GM18505 (cell line): Measurements from ENCODE around the gene PEX5L.
"Not testable (repeated sequence)": the region's sequence is repeated elsewhere in the genome, so short reads cannot be mapped to it uniquely, and the experiment has no call there.

Source experiments
- ATAC-seq: cut with Tn5 transposase; IDR thresholded peaks from one replicate; pipeline ENCODE4 v1.9.1; 2021; ENCODE audit not compliant: unreplicated experiment
- POLR2A ChIP-seq: IDR thresholded peaks from 4 replicates; pipeline ENCODE4 v1.6.1; 2011; ENCODE audit warnings: borderline replicate concordance; ENCODE audit not compliant: insufficient read depth, insufficient read length; ENCODE audit errors: extremely low read depth

PEX5L gene

DNA sequence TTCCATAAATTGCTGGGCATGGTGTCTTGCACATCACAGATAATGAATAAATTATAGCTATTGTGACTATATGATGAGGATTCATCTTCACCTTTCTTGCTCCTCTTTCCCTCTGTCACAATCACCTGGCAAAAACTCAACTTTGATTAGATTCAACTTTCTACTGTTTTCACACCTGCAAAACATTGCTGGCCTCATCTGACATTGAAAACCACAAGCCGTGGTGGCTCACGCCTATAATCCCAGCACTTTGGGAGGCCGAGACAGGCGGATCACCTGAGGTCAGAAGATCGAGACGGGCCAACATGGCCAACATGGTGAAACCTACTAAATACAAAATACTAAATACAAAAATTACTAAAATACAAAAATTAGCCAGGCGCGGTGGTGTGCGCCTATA is 12.7 kb upstream of the PEX5L start:
- ATAC-seq: no peak
- TF ChIP-seq POLR2A: no peak

DNA sequence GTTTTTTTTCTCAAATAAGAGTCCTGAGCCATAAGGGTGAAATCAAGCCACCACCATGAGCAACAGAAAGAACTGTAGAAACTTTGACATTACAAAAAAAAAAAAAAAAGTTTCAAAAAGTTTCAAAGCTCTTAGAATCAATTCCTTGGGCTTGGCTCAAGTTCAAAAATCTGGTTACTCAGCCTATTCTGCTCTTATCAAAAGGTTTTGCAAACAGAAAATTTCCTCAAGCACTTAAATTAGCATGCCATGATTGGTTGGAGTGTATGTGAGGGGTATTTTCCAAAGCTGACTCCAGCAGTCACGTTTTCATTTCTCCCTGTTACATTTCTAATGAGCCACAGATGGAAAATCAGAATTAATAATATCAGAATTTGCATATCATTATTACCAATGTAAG is 12.1 kb upstream of the PEX5L start:
- ATAC-seq: no peak
- no peak for TF ChIP-seq POLR2A

DNA sequence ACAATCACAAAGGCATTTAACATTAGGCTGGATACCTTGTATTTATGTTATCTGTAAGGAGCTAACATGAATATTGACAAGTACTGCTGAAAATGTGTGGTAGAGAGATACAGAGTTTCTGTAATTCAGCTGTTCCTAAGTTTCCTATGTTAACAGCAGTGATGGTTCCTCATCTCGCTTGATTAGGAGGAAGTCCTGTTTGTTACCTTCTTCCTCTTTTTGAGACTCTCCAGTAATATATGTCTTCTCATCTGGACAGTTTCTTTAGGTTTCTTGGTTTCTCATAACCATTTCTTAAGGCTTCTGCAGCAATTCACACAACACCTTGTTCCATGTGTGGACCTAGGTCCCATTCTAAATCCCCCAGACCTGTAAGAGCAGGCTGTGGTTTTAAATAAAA is 11.4 kb upstream of the PEX5L start:
- ATAC-seq: peak; percentile 93

DNA sequence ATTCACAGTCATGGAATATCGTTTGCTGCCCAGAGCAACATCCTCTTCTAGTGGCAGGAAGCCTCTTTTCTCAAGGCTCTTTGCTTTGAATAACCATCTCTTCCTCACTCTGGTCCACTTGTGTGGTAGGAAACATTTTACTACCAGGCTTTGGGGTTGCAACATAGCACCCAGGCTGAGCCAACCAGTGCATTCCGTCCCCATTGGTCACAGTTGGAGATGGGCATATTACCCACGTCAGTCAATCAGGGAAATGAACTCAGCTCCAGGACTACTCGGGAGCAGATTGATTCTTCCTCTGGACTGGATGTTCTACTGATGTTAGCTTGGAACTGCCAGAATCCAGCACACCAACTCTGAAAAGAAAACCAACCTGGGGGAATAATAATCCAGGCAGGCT is 4.2 kb upstream of the PEX5L start:
- no peak for TF ChIP-seq POLR2A
- ATAC-seq: no peak

More for the DNA sequence above, 11.4 kb upstream of the PEX5L start:
- no peak for TF ChIP-seq POLR2A

GRCh38 chr3:180036092-180036670 is 556 bp downstream of the PEX5L start:
- ATAC-seq: peak; percentile 44
- no peak for TF ChIP-seq POLR2A

DNA sequence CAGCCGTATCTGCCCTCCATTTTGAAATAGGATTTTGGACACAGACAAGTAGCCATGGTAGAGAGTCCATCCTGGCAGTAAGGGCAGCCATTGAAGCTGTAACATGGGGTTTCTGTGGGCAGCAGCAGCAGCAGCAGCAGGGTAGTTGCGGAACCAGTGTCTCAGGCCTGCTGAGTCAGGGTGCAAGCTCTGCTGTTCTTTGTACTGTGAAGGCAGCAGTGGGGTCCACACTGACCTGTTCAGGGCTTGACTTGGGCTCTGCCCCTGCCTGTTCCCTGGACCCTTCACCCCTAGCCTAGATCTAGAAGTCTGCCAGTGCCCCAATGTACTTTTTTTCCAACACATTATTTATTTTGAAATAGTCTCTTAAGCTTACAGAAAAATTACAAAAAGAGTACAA is 9.7 kb downstream of the PEX5L start:
- no peak for ATAC-seq
- TF ChIP-seq POLR2A: no peak

DNA sequence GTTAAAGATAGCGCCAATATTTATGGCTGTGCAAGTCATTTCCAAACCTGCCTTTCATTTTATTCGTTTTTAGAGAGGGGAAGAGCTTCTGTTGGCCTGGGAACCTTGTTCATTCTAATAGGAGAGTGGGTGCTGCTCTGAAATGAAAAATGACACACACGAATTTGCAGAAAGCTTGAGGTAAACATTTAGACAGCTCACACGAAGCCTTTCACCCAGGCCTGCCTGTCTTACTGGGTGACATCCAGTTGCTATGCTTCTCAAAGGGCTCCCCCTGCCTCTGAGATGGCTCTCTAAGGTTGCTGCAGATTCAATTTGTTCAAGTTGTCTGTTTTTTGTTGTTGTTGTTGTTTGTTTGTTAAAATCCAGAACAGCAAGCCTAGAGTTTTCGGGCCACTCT is 18.2 kb downstream of the PEX5L start:
- no peak for TF ChIP-seq POLR2A
- peak; percentile 55 for ATAC-seq

- ATAC-seq: no peak
- TF ChIP-seq POLR2A: no peak
Measured at GRCh38 chr3:180017846-180018245, 18.9 kb downstream of the PEX5L start.

GRCh38 chr3:180011927-180012326 is 24.8 kb downstream of the PEX5L start:
- ATAC-seq: no peak
- TF ChIP-seq POLR2A: no peak

DNA sequence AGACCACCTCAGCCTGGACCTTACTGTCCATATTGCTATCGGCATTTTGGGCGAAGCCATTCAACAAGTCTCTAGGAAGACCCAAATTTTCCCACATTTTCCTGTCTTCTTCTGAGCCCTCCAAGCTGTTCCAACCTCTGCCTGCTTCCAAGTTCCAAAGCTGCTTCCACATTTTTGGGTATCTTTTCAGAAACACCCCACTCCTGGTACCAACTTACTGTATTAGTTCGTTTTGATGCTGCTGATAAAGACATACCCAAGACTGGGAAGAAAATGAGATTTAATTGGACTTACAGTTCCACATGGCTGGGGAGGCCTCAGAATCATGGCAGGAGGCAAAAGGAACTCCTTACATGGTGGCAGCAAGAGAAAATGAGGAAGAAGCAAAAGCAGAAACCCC is 28.4 kb downstream of the PEX5L start:
- ATAC-seq: not testable (repeated sequence)

DNA sequence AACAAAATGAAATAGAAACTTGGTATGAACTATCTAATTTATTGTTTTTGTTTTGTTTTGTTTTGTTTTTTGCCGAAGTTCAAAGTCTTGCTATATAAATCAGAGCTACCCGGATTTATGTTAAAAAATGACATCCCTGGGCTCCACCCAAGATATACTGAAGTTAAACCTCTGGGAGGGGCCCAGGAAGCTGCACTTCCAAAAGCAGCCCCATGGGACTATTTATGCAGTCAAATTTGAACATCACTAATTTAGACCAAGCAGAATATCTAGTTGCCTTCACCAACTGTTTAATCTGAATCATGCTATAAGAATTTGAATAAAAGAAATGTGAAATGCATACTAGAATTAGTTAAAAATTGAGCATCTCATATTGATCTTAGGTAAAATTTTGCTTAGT is 32.2 kb downstream of the PEX5L start:
- no peak for ATAC-seq
- no peak for TF ChIP-seq POLR2A

DNA sequence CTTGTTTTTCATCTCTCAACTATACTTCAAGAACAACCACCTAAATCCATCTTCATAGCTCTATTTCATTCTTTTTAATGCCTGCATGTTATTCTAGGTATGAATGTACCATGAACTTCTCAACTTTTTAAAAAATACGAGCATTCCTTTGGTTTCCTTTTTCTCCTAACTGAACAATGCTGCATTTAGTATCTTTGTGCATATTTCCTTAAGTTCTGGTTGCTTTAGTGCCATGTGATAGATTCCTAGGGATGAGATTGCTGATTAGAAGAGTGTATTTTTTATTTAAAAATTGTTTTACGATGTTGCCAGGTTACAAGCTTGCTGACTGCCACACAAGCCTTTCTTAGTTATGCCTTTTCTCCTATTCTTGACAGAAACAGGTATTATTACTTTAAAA is 34.7 kb downstream of the PEX5L start:
- no peak for TF ChIP-seq POLR2A
- no peak for ATAC-seq

DNA sequence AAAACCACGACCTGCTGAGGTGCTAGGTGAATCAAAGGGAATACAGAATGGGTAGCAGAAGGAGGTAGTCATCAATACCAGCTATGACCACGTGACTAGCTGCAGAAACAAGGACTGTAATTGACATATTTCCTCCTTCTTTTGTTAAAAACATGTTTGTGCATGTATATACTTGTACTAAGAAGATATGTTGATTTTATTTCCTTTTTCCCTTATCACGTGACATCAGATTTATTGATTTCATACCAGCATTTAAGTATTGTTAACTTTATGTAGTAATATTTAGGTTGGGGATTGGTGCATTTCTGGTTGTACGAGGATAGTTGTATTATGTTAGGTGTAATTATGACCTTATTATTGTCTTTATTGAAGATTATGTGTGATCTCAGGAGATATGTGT is 36.2 kb downstream of the PEX5L start:
- no peak for TF ChIP-seq POLR2A
- ATAC-seq: no peak

DNA sequence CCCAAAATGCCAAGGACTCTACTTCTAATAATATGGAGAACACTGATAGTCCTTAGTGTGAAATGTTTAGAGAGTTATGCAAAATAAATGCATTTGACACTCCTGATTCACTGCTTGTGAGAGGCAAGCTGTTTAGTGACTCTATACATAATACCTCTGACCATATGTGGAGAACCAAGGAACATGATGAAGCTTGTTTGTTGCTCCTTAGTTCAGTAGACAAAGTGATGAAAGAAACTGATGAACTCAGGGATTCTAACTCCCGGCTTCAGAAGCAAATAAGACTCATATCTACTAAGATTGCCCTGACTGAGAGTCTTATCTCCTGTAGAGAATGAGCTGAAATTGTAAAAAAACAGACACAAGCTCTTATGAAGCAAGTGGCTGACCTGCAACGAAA is 41.3 kb downstream of the PEX5L start:
- no peak for ATAC-seq
- TF ChIP-seq POLR2A: no peak

GRCh38 chr3:179991883-179992282 is 44.9 kb downstream of the PEX5L start:
- TF ChIP-seq POLR2A: no peak
- no peak for ATAC-seq
